Activated T-helper 17 cell treated with anti-CD3 and anti-CD28 coated beads, Interleukin-2, amount 50 U/mL, for 72 hours (primary cell): Measurements from ENCODE around the gene ARHGEF7. TPM values are rescaled to one million over a fixed set of nuclear protein-coding genes. Genes with fewer than 3 reads are reported as not detected.
A peak's percentile ranks its signal among the peaks of the same experiment; 100 is the strongest.

Experiments used
- ATAC-seq: fragments of 150-1000 bp; cut with Tn5 transposase; replicated peaks from 2 replicates; pipeline ENCODE4 v1.10.0; 2021; ENCODE audit warnings: mild to moderate bottlenecking, moderate library complexity
- H3K27ac Mint-ChIP-seq: one replicate; pipeline ENCODE4 v1.8.0; 2022; ENCODE audit warnings: mixed read lengths
- H3K27me3 Mint-ChIP-seq: one replicate; pipeline ENCODE4 v1.8.0; 2022; ENCODE audit warnings: mixed read lengths
- H3K36me3 Mint-ChIP-seq: one replicate; pipeline ENCODE4 v1.8.0; 2022; ENCODE audit warnings: low read depth, mild to moderate bottlenecking, mixed read lengths
- H3K4me1 Mint-ChIP-seq: one replicate; pipeline ENCODE4 v1.8.0; 2022; ENCODE audit warnings: mixed read lengths
- H3K4me3 Mint-ChIP-seq: one replicate; pipeline ENCODE4 v1.8.0; 2022; ENCODE audit warnings: mild to moderate bottlenecking, mixed read lengths
- H3K9me3 Mint-ChIP-seq: one replicate; pipeline ENCODE4 v1.8.0; 2022; ENCODE audit warnings: mixed read lengths
- total RNA-seq, 2 donors: library from RNA; stranded (reverse); gene quantifications; one replicate each; pipeline ENCODE4 v1.2.3, GENCODE V29; 2022

Gene ARHGEF7
- total RNA-seq, 2 donors from 2014 or later: 70.2 to 127 TPM

DNA sequence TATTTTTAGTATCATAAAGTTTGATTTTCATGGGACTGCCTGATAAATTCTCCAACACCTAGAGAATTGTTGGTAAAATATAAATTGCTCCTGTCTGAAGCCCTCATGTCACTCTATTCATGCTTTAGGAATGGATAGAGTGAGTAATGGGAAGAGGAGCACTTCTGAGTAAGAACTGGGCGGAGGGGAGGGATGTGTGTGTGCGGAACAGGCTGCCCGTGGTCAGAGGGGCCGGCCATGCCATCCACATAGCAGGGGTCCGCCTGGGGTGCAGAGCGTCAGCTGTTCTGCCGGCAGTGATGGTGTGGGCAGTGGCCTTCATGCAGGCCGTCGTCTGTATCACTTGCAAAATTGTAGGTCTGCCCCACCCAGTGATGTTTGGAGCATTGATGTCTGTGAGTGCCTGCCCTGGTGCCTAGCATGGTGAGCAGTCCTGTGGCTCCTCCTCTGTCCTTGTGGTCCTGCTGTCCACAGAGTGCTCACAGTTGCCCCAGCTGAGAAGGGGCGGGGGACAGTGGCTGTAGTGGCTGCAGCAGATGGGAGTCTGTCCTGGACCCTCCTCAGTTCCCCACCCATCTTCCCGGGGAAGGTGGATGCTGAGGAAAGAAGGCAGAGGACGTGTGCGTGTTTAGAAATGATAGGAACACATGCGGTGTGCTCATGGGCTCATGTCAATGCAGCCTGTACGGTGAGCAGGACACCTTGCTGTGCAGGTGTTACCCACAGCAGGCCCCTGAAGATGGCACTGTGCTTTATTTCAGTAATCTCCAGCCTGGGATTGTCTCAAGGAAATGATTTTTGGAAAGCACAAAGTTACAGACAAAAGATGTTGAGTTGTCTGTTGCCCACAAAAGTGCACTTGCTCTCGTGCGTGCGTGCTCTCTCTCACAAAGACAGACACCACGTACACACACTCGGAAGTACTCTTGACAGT is 155.9 kb downstream of the ARHGEF7 start:
- no peak for ATAC-seq
- H3K4me3 Mint-ChIP-seq: no peak overlapping the region
- H3K27ac Mint-ChIP-seq: peak overlapping the region; percentile 26
- peaks cover 100% of the 10 kb centered on the region for H3K36me3 Mint-ChIP-seq
- H3K4me1 Mint-ChIP-seq: peaks cover 14% of the 10 kb centered on the region
- H3K9me3 Mint-ChIP-seq: no peaks in the 10 kb centered on the region
- H3K27me3 Mint-ChIP-seq: no peaks in the 10 kb centered on the region

DNA sequence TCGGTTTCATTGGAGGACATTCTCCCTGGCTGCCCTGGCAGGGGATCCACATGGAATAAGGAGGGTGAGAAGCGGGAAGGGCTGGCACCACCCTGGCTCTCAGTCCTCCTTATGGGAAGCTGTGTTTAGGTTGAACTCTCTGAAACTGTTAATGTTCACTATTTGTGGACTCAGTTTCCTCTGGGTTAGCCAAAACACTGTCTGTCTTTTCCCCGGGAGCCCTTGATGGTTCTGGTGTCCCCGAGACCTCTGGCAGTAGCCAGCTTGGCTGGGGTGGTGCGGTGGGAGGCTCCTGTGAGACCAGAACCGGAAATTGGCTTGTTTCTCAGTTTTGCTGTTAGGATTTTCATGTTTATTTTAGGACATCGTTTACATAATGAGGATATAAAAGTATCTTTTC is 157.0 kb downstream of the ARHGEF7 start:
- Mint-ChIP-seq H3K27ac (no peak overlapping the region), H3K4me1 (peaks cover 14% of the 10 kb centered on the region), H3K9me3 (no peaks in the 10 kb centered on the region), H3K36me3 (peaks cover 100% of the 10 kb centered on the region), H3K27me3 (no peaks in the 10 kb centered on the region), H3K4me3 (no peak overlapping the region)
- no peak for ATAC-seq

DNA sequence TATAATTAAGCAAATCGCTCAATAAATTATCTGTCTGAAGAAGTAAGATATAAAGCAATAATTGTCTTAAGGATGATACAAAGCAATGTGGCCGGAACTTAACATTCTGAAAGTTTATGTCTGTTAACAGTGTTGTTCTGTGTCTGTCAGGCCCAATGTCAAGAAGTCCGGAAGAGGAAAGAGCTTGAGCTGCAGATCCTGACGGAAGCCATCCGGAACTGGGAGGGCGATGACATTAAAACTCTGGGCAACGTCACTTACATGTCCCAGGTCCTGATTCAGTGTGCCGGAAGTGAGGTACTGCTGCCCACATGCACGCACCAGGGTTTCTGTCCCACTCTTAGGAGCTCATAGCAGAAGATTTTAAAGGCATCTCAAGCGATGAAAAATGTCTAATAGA is 160.3 kb downstream of the ARHGEF7 start:
- no peaks in the 10 kb centered on the region for H3K27me3 Mint-ChIP-seq
- H3K36me3 Mint-ChIP-seq: peaks cover 100% of the 10 kb centered on the region
- no peak overlapping the region for H3K4me3 Mint-ChIP-seq
- peak overlapping the region; percentile 73 for H3K27ac Mint-ChIP-seq
- no peaks in the 10 kb centered on the region for H3K9me3 Mint-ChIP-seq
- H3K4me1 Mint-ChIP-seq: peaks cover 14% of the 10 kb centered on the region
- no peak for ATAC-seq

DNA sequence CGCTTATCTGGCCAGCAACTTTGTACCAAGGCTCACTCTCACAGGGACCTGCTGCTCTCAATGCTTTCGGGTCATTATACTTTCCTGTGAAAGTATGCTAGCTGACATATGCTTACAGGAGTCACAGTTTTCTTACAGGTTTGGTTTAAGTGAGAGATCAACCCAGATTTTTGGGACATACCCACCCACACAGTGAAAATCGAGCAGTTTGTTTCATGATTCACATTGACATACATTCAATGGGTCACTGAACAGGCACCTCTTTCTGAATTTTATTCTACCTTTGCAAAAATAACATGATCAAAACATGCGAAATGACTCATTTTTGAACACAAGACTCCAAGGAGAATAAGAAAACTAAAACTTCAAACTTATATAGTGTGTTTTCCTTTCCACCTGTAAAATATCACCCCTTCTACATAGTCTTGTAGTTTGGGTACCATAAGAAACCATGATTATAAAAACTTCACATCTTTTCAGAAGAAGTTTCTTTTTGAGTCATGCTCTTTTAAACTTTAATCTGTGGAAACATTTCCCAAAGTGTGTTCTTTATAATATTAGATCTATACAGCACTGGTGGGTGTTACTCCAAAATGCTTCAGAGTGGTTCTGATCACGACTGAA is 161.0 kb downstream of the ARHGEF7 start:
- Mint-ChIP-seq H3K27me3 (no peaks in the 10 kb centered on the region), H3K4me3 (no peak overlapping the region), H3K9me3 (no peaks in the 10 kb centered on the region), H3K27ac (peak overlapping the region; percentile 73), H3K36me3 (peaks cover 100% of the 10 kb centered on the region), H3K4me1 (peaks cover 14% of the 10 kb centered on the region)
- ATAC-seq: peak; percentile 67

DNA sequence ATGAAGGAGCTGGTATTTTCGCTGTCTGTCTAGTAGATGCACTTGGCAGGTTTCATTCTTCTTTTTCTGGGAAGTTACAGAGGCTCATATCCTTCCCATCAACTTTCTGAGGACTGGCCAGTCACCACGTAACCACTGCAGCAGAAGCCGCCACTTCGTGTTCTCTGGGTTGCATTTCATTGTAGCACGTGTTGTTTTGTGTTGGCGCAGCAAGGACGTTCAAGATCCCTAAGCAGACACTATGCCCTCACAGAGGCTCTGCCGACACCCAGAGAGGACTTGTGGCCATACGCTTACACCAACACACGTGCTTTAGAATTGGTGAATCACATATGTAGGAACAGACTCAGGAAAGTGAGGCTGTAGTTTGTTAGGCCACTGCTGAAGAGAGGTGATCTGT is 163.1 kb downstream of the ARHGEF7 start:
- Mint-ChIP-seq H3K27me3 (no peaks in the 10 kb centered on the region), H3K27ac (peak overlapping the region; percentile 38), H3K36me3 (peaks cover 100% of the 10 kb centered on the region), H3K4me1 (peaks cover 10% of the 10 kb centered on the region), H3K4me3 (no peak overlapping the region), H3K9me3 (no peaks in the 10 kb centered on the region)
- no peak for ATAC-seq

DNA sequence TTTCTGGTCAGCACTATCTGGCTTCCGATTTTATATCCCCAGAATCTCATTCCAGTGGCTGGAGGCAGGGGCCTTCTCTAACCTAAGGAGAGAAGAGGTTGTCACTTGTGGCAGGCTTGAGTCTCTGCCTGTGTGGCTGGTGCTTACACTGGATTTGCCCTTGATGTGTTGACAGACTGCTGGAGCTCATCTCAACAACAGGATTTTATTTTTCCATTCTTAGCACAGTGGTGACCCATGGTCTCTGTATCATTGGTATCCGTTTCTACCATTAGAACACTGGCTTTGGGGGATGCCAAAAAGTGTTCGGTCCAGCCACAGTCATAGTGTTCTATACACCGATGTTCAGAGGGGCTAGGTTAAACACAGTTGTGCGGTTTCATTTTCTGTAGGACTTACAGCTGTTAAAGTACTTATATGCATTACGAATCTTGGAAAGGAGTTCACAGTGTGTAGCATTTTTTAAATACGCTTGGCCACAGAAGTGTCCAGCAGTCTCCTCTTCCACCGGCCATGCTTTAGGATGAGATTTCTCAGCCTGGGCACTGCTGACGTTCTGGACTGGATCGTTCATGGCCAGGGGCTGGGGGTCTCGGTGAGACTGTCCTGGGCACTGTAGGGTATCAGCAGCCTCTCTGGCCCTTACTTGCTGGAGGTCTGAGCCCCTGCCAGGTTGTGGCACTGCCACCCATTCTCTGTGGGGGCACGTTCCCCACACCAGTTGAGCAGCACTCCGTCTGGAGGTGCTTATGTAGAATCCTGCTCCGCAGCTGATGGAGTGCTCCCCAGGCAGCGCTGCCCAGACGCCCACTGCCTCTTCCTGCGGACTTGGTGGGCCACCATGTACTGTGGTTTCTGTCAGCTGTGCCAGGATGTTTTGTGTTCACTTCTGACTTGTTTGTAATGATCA is 163.9 kb downstream of the ARHGEF7 start:
- H3K27me3 Mint-ChIP-seq: no peaks in the 10 kb centered on the region
- H3K4me1 Mint-ChIP-seq: peaks cover 10% of the 10 kb centered on the region
- ATAC-seq: no peak
- H3K9me3 Mint-ChIP-seq: no peaks in the 10 kb centered on the region
- H3K27ac Mint-ChIP-seq: peak overlapping the region; percentile 38
- H3K4me3 Mint-ChIP-seq: no peak overlapping the region
- H3K36me3 Mint-ChIP-seq: peaks cover 100% of the 10 kb centered on the region

DNA sequence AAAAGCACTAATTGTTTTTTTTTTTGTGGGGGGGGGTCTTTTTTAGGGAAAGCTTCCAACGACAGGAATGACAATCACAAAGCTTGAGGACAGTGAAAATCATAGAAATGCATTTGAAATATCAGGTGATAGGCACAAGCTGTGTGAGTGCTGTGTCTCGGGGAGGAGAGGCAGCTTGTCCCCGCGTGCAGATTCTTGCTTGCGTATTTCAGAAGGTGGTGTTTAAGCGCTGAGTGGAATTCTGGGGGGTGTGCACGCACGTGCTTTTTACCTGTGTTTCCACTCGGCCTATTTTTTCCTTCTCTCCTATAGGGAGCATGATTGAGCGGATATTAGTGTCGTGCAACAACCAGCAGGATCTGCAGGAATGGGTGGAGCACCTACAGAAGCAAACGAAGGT is 165.1 kb downstream of the ARHGEF7 start:
- no peak overlapping the region for H3K4me3 Mint-ChIP-seq
- H3K27ac Mint-ChIP-seq: no peak overlapping the region
- no peak for ATAC-seq
- no peaks in the 10 kb centered on the region for H3K27me3 Mint-ChIP-seq
- peaks cover 7% of the 10 kb centered on the region for H3K4me1 Mint-ChIP-seq
- peaks cover 100% of the 10 kb centered on the region for H3K36me3 Mint-ChIP-seq
- no peaks in the 10 kb centered on the region for H3K9me3 Mint-ChIP-seq

DNA sequence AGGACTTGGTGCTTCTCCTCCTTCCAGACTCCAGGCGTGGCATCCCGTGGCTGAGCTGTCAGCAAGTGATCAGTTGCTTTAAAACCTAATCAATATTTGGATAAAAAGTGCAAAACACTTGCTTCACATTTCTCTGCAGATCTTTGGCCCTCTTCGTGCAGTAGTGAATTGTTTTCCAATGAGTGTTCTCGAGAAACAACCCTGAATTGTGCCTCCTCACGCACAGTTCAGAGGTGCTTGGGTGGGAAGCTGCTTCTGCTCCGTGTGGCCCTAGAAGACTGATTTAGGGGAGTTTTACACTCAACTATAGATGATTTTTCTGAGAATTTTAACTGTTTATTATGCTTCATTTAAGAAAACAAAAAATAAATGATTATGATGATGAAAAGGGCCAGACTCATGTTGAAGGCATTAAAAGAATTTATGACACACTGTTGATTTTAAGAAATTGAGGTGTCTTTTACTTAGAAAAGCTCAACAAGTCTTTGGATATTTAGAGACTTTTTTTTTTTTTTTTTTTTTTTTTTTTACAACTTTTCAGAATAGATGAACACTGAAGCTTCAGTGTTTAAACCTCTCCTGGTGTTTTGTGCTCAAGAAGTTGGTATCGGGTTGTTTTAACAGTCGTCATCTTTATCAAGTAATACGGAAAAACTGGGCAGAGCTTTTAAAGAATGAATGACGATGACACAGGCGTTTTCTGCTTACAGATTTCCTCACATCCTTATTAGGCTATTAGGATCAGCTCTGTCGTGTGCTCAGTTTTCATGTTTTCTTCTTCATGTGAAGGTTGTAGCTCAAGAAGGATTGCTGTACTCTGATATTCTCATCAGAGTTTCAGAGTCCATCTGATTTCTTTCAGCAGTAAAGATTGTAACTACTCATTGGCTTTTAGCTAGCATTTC is 165.8 kb downstream of the ARHGEF7 start:
- Mint-ChIP-seq H3K4me3 (no peak overlapping the region), H3K4me1 (peaks cover under 1% of the 10 kb centered on the region), H3K27me3 (no peaks in the 10 kb centered on the region), H3K9me3 (no peaks in the 10 kb centered on the region), H3K27ac (no peak overlapping the region), H3K36me3 (peaks cover 100% of the 10 kb centered on the region)
- ATAC-seq: no peak

DNA sequence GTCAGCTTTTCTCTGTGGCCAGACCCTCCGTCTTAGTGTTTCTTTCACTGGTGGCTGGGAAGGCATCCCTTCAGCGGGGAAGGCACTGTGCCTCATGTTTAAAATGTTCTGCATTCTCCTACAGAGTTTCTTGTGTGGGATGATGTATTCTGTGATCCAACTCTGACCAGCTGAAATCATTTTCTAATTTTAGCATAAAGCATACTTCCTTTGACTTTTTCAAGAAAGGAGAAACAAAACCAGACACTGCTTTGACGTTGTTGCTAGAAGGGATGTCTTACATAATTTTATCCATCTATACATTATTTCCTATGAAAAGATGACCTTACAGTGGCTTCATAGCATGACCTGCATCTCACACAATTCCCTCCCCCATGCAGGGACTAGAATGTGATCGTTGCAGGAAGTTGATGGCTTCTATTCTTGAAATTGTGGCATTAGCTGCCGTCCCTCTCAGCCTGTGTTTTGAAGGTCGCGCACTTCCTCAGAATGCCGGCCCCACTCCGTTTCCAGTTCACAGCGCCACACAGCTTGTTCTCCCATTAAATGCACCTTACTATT is 166.7 kb downstream of the ARHGEF7 start:
- H3K36me3 Mint-ChIP-seq: peaks cover 100% of the 10 kb centered on the region
- no peaks in the 10 kb centered on the region for H3K9me3 Mint-ChIP-seq
- H3K27ac Mint-ChIP-seq: no peak overlapping the region
- H3K4me3 Mint-ChIP-seq: no peak overlapping the region
- no peaks in the 10 kb centered on the region for H3K4me1 Mint-ChIP-seq
- H3K27me3 Mint-ChIP-seq: no peaks in the 10 kb centered on the region
- no peak for ATAC-seq

DNA sequence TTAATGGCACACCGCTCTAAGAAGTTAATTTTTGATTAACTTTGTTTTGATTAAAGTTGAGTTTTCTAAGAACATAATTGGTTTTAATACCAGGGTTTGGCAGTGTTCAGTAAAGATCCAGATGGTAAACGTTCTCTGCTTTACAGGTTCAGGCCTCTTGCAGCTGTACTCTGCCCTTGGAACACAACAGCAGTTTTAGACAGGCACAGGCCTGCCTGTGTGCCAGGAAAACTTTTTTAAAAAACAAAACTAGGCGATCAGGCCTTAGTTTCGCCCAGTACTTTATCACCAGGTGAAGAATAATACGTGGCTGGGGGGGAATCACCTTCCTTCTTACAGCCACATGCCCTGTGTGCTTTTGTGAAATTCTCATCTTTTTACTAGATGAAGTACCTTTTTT is 167.3 kb downstream of the ARHGEF7 start:
- Mint-ChIP-seq H3K27ac (no peak overlapping the region), H3K4me3 (no peak overlapping the region), H3K27me3 (no peaks in the 10 kb centered on the region), H3K4me1 (no peaks in the 10 kb centered on the region), H3K9me3 (no peaks in the 10 kb centered on the region), H3K36me3 (peaks cover 100% of the 10 kb centered on the region)
- ATAC-seq: no peak

DNA sequence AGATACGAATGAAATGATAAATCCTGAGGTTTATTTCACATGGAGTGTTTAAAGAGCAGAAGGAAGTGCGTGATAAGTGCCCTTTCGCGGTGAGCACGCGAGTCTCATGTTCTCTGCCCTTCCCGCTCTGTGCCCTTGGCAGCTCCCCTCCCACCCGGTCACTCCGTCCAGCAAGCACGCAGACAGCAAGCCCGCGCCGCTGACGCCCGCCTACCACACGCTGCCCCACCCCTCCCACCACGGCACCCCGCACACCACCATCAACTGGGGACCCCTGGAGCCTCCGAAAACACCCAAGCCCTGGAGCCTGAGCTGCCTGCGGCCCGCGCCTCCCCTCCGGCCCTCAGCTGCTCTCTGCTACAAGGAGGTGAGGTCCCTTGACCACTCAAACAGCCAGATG is 167.9 kb downstream of the ARHGEF7 start:
- H3K27ac Mint-ChIP-seq: no peak overlapping the region
- no peaks in the 10 kb centered on the region for H3K9me3 Mint-ChIP-seq
- H3K4me3 Mint-ChIP-seq: no peak overlapping the region
- no peaks in the 10 kb centered on the region for H3K27me3 Mint-ChIP-seq
- ATAC-seq: no peak
- H3K4me1 Mint-ChIP-seq: no peaks in the 10 kb centered on the region
- peaks cover 100% of the 10 kb centered on the region for H3K36me3 Mint-ChIP-seq

DNA sequence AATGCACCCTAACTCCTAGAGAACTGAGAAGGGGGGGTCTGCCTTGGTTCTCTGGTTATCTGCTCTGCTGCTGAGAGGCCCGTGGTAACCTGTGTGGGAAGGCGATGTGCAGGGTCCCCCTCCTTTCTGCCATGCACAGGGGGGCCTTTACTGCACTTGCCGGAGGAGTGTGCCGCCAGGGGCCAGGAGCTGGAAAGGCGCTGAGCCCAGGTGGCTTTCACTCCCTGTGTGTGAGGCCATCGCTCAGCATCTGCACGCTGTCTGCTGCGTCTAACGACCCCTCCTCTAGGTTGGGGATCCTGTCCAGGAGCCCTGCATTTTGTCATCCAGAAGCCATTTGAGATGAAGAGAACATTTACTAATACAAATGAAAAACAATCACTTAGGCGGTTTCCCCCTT is 168.3 kb downstream of the ARHGEF7 start:
- Mint-ChIP-seq H3K4me3 (no peak overlapping the region), H3K27ac (no peak overlapping the region)
- ATAC-seq: no peak

DNA sequence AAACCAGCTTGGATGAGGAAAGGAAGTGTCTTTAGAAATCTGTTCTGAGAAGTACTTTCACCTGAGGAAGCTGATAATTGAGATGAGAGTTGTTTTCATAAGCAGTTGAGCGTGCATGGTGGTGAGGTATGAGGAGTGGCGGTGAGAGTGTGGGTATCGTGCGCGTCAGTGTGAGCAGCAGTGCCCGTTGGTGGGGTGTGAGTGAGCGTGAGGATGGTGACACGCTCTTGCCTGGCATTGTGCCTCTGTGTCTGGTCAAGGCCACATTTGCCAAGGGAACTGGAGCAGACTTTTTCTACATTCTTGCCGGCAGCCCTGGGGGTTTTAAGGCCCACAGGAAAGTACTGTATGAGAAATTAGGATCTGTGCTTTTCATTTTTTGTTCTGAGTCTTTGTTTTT is 168.9 kb downstream of the ARHGEF7 start:
- no peak overlapping the region for H3K4me3 Mint-ChIP-seq
- H3K9me3 Mint-ChIP-seq: no peaks in the 10 kb centered on the region
- peak overlapping the region; percentile 2 for H3K27ac Mint-ChIP-seq
- H3K36me3 Mint-ChIP-seq: peaks cover 100% of the 10 kb centered on the region
- H3K4me1 Mint-ChIP-seq: no peaks in the 10 kb centered on the region
- H3K27me3 Mint-ChIP-seq: no peaks in the 10 kb centered on the region
- no peak for ATAC-seq

More for the DNA sequence above, 168.3 kb downstream of the ARHGEF7 start:
- H3K36me3 Mint-ChIP-seq: peaks cover 100% of the 10 kb centered on the region
- H3K27me3 Mint-ChIP-seq: no peaks in the 10 kb centered on the region
- H3K4me1 Mint-ChIP-seq: no peaks in the 10 kb centered on the region
- no peaks in the 10 kb centered on the region for H3K9me3 Mint-ChIP-seq
